Large intestine (tissue), 3 donors: ENCODE measurements around the gene POP7. TPM values are rescaled to one million over a fixed set of nuclear protein-coding genes. Genes with fewer than 3 reads are reported as not detected.
"Not testable (repeated sequence)": the region's sequence is repeated elsewhere in the genome, so short reads cannot be mapped to it uniquely, and the experiment has no call there.

Experiments used
- DNase-seq, 2 donors: peaks; one replicate each; pipeline versions ENCODE4 v3.0.0 to v3.0.0-alpha.2; 2013
- H3K27ac ChIP-seq: one replicate; pipeline ENCODE4 v1.5.1; 2013; ENCODE audit warnings: low read length
- H3K27me3 ChIP-seq: 2 replicates; pipeline ENCODE4 v1.6.1; 2013; ENCODE audit warnings: low read length; ENCODE audit not compliant: control insufficient read depth, insufficient read depth
- H3K36me3 ChIP-seq: 2 replicates; pipeline ENCODE4 v1.6.1; 2013; ENCODE audit warnings: low read length; ENCODE audit not compliant: control insufficient read depth, insufficient read depth
- H3K4me1 ChIP-seq: one replicate; pipeline ENCODE4 v1.6.1; 2013; ENCODE audit warnings: low read length; ENCODE audit not compliant: control insufficient read depth, insufficient read depth
- H3K4me3 ChIP-seq: one replicate; pipeline ENCODE4 v1.5.1; 2013; ENCODE audit warnings: low read length
- H3K9me3 ChIP-seq: one replicate; pipeline ENCODE4 v1.6.1; 2013; ENCODE audit warnings: mild to moderate bottlenecking, low read depth, low read length, moderate library complexity; ENCODE audit not compliant: control insufficient read depth
- WGBS: methylation state at CpG from one replicate; pipeline ENCODE4 v1.1.5; 2013; ENCODE audit warnings: low lambda C conversion rate; ENCODE audit not compliant: insufficient coverage; 5-methylcytosine and 5-hydroxymethylcytosine counted together
- polyA plus RNA-seq: library from polyadenylated mRNA; unstranded; fragments of 120-200 nt; gene quantifications from one replicate; pipeline ENCODE4 v1.2.1, GENCODE V29; 2013

The POP7 gene
- polyA plus RNA-seq, 1 donor = 28.7 TPM

- no peaks in the 10 kb centered on the region for H3K9me3 ChIP-seq
- peaks cover 16% of the 10 kb centered on the region for H3K4me1 ChIP-seq
- no peaks in the 10 kb centered on the region for H3K27me3 ChIP-seq
- H3K27ac ChIP-seq = no peak overlapping the region
- no CpG with 5 or more reads among the region's 11 CpGs for WGBS
- DNase-seq = no peak
- H3K4me3 ChIP-seq = no peak overlapping the region
- H3K36me3 ChIP-seq = no peaks in the 10 kb centered on the region
These were observed 5.4 kb downstream of the POP7 start for GRCh38 chr7:100711369-100711768.

DNA sequence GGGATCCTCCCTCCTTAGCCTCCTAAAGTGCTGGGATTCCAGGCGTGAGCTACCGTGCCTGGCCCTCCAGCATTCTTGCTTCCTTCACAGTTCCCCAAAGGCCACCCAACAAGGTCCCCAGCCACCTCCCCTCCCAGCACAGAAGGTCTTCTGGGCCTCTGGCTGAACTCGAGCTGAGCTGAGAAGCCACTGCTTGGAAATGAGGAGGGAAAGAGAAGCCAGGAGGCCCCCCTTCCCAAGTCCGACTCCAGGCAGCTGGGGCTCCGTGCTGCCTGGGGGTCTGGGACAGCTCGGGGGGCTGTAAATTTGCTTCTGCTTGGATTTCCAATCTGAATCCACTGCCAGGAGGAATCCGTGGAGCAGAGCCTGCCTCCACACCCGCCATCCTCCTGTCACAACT, 8.8 kb downstream of the POP7 start:
- H3K36me3 ChIP-seq = no peaks in the 10 kb centered on the region
- peaks cover 13% of the 10 kb centered on the region for H3K4me1 ChIP-seq
- no peak overlapping the region for H3K27ac ChIP-seq

GRCh38 chr7:100717073-100717472, 11.2 kb downstream of the POP7 start:
- WGBS = 90% methylated on average over 2 of the region's 2 CpGs
- DNase-seq, H3K4me3 ChIP-seq, H3K9me3 ChIP-seq, H3K27ac ChIP-seq, H3K36me3 ChIP-seq: not testable (repeated sequence)
- Histone ChIP-seq H3K27me3 (peaks cover 25% of the 10 kb centered on the region), H3K4me1 (peaks cover 26% of the 10 kb centered on the region)

More for the DNA sequence above, 8.8 kb downstream of the POP7 start:
- Histone ChIP-seq H3K27me3 (peaks cover 5% of the 10 kb centered on the region), H3K4me3 (no peak overlapping the region), H3K9me3 (no peaks in the 10 kb centered on the region)
- WGBS = no CpG with 5 or more reads among the region's 8 CpGs
- no peak for DNase-seq

GRCh38 chr7:100719523-100720278, 13.8 kb downstream of the POP7 start:
- peaks cover 28% of the 10 kb centered on the region for H3K27me3 ChIP-seq
- peaks cover 21% of the 10 kb centered on the region for H3K4me1 ChIP-seq
- peak in 1 of 2 donors; percentile 53 for DNase-seq
- H3K27ac ChIP-seq = peak overlapping the region; percentile 23
- H3K9me3 ChIP-seq = no peaks in the 10 kb centered on the region
- H3K4me3 ChIP-seq = no peak overlapping the region
- WGBS = no CpG with 5 or more reads among the region's 8 CpGs
- no peaks in the 10 kb centered on the region for H3K36me3 ChIP-seq

GRCh38 chr7:100720279-100720670, 14.4 kb downstream of the POP7 start, which contains the start of gene EPO:
Gene EPO, plus strand, starts transcription at chr7:100720468. Its CDS starts 513 bp downstream, at chr7:100720981.
- Histone ChIP-seq H3K27ac (peak within 1 kb of the TSS; percentile 23), H3K27me3 (peaks cover 28% of the 10 kb centered on the region), H3K4me1 (peaks cover 25% of the 10 kb centered on the region), H3K9me3 (no peaks in the 10 kb centered on the region), H3K36me3 (no peaks in the 10 kb centered on the region), H3K4me3 (no peak within 1 kb of the TSS)
- no peak for DNase-seq
- no CpG with 5 or more reads among the region's 21 CpGs for WGBS

- no peak overlapping the region for H3K4me3 ChIP-seq
- no CpG with 5 or more reads among the region's 56 CpGs for WGBS
- H3K36me3 ChIP-seq = no peaks in the 10 kb centered on the region
- no peaks in the 10 kb centered on the region for H3K9me3 ChIP-seq
- peaks cover 28% of the 10 kb centered on the region for H3K27me3 ChIP-seq
- H3K4me1 ChIP-seq = peaks cover 25% of the 10 kb centered on the region
- DNase-seq = no peak
- H3K27ac ChIP-seq = no peak overlapping the region
These were observed 15.0 kb downstream of the POP7 start for GRCh38 chr7:100720671-100721504.

GRCh38 chr7:100721505-100721812, 15.5 kb downstream of the POP7 start:
- WGBS = no CpG with 5 or more reads among the region's 8 CpGs
- Histone ChIP-seq H3K27ac (no peak overlapping the region), H3K9me3 (no peaks in the 10 kb centered on the region), H3K4me3 (no peak overlapping the region), H3K4me1 (peaks cover 25% of the 10 kb centered on the region), H3K27me3 (peaks cover 28% of the 10 kb centered on the region), H3K36me3 (no peaks in the 10 kb centered on the region)
- DNase-seq = no peak

DNA sequence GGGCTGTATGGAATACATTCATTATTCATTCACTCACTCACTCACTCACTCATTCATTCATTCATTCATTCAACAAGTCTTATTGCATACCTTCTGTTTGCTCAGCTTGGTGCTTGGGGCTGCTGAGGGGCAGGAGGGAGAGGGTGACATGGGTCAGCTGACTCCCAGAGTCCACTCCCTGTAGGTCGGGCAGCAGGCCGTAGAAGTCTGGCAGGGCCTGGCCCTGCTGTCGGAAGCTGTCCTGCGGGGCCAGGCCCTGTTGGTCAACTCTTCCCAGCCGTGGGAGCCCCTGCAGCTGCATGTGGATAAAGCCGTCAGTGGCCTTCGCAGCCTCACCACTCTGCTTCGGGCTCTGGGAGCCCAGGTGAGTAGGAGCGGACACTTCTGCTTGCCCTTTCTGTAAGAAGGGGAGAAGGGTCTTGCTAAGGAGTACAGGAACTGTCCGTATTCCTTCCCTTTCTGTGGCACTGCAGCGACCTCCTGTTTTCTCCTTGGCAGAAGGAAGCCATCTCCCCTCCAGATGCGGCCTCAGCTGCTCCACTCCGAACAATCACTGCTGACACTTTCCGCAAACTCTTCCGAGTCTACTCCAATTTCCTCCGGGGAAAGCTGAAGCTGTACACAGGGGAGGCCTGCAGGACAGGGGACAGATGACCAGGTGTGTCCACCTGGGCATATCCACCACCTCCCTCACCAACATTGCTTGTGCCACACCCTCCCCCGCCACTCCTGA, 16.7 kb downstream of the POP7 start:
- H3K27me3 ChIP-seq = peaks cover 28% of the 10 kb centered on the region
- H3K36me3 ChIP-seq = no peaks in the 10 kb centered on the region
- no peak overlapping the region for H3K4me3 ChIP-seq
- DNase-seq = no peak
- H3K4me1 ChIP-seq = peaks cover 25% of the 10 kb centered on the region
- WGBS = 90% methylated on average over 2 of the region's 17 CpGs
- no peak overlapping the region for H3K27ac ChIP-seq
- H3K9me3 ChIP-seq = no peaks in the 10 kb centered on the region

- H3K27me3 ChIP-seq = peaks cover 28% of the 10 kb centered on the region
- no peak overlapping the region for H3K27ac ChIP-seq
- no peaks in the 10 kb centered on the region for H3K9me3 ChIP-seq
- peaks cover 25% of the 10 kb centered on the region for H3K4me1 ChIP-seq
- no peaks in the 10 kb centered on the region for H3K36me3 ChIP-seq
- no peak for DNase-seq
- no CpG with 5 or more reads among the region's 16 CpGs for WGBS
- H3K4me3 ChIP-seq = no peak overlapping the region
These were observed 17.9 kb downstream of the POP7 start for GRCh38 chr7:100723732-100724275.

GRCh38 chr7:100724364-100724763, 18.4 kb downstream of the POP7 start:
- H3K9me3 ChIP-seq, H3K27ac ChIP-seq, H3K4me3 ChIP-seq, DNase-seq, H3K36me3 ChIP-seq: not testable (repeated sequence)
- H3K4me1 ChIP-seq = peaks cover 20% of the 10 kb centered on the region
- WGBS = no CpG with 5 or more reads among the region's 2 CpGs
- peaks cover 27% of the 10 kb centered on the region for H3K27me3 ChIP-seq
